22Rv1 (cell line): ENCODE data around the gene ATP8B4.

Experiments used
- ZFX ChIP-seq: fragments of 450-650 bp; IDR thresholded peaks from 2 replicates; pipeline ENCODE4 v1.6.1; 2017; ENCODE audit warnings: antibody characterized with exemption, borderline replicate concordance
- TF ChIP-seq, protein P1 (sequence below): fragments of 450-650 bp; IDR thresholded peaks from 2 replicates; pipeline ENCODE4 v1.5.1; 2017; ENCODE audit warnings: mild to moderate bottlenecking

DNA sequence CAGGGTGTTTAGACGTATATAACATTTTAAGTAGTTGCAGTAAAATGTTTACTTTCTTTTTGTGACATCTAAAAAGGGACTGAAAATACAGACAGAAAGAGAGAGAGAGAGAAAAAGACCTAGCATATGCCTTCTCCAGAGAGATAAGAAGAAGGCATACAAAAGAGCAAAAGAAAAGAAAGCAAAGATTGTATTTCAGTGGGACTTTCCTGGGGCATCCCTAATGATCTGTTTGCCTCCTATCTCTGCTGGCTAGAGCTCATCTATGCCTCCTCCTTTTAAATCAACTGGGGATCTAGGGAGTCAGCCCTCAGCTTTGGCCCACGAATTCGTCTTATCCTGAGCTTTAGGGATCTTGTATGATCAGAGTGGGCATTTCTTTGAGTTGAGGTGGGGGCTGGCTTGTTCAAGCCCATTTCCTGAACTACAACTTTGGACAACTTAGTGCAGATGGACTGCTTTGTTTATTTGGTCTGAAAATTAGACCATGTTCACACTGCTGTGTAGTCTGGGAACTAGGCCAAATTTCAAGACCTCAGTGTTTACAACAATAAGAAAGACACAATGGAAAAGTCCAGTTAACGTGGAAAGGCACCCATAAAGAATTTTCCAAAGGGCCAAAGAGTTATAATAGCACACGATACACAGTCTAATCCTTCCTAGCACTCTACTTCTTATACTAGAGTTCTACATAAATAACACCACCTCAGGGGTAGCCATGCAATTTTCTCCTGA lies 61.0 kb downstream of the ATP8B4 start:
- TF ChIP-seq, protein P1, sequence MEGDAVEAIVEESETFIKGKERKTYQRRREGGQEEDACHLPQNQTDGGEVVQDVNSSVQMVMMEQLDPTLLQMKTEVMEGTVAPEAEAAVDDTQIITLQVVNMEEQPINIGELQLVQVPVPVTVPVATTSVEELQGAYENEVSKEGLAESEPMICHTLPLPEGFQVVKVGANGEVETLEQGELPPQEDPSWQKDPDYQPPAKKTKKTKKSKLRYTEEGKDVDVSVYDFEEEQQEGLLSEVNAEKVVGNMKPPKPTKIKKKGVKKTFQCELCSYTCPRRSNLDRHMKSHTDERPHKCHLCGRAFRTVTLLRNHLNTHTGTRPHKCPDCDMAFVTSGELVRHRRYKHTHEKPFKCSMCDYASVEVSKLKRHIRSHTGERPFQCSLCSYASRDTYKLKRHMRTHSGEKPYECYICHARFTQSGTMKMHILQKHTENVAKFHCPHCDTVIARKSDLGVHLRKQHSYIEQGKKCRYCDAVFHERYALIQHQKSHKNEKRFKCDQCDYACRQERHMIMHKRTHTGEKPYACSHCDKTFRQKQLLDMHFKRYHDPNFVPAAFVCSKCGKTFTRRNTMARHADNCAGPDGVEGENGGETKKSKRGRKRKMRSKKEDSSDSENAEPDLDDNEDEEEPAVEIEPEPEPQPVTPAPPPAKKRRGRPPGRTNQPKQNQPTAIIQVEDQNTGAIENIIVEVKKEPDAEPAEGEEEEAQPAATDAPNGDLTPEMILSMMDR = no peak
- TF ChIP-seq ZFX = no peak
